ENCODE results near the gene SH3BP1.
A peak's percentile ranks its signal among the peaks of the same experiment; 100 is the strongest.

Gene SH3BP1

DNA sequence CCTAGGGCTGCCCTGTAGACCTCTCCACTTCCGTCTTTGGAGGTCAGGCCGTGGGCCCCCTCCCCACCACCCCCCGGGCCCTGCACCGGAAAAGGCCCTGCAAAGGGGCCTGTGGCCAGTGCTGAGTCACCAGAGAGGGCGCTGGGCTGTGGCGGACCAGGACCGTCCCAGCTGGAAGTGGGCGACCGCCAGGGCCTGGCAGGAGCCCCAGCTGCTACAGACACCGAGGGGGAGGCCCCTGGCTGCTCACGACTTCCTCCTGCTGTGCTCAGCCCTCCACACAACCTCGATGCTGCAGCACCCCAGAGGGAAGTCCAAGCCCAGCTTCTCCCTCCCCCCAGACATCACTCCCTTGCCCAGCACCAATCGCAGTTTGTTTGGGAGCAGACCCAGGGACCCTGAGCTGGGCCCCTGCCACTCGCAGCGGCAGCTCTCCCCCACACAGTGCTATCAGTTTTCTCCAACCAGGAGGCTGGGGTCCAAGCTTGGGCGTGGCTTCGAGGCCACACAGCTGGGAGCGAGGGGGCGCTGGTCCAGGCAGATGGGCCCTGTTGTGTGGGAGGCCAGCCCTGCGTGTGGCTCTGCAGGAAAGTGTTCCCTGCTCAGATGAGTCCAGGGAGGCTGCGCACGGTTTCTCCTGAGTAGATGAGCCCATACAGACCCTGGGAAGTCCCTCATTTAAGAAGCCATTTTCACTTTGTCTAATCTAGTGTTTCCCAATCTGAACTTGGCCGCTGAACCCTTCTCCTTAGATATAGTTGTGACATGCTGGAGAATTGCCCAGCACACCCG, 5.6 kb upstream of the SH3BP1 start:
- Mint-ChIP-seq H3K4me3 (peak overlapping the region; percentile 71), H3K36me3 (peaks cover 4% of the 10 kb centered on the region), H3K9me3 (no peaks in the 10 kb centered on the region), H3K4me1 (peaks cover 53% of the 10 kb centered on the region), H3K27ac (peak overlapping the region; percentile 93), H3K27me3 (no peaks in the 10 kb centered on the region)
- DNase-seq (ENCODE audit: low spot score in 2 of 2) (peak; percentile 66 to 68), ATAC-seq (ENCODE audit: low read depth) (peak; percentile 81)

GRCh38 chr22:37634417-37634924, 5.0 kb upstream of the SH3BP1 start:
- Mint-ChIP-seq H3K27me3 (no peaks in the 10 kb centered on the region), H3K27ac (peak overlapping the region; percentile 93), H3K36me3 (peaks cover 1% of the 10 kb centered on the region), H3K9me3 (no peaks in the 10 kb centered on the region), H3K4me3 (peak overlapping the region; percentile 71), H3K4me1 (peaks cover 49% of the 10 kb centered on the region)
- ATAC-seq (ENCODE audit: low read depth) (no peak), DNase-seq (ENCODE audit: low spot score in 2 of 2) (no peak)

- Mint-ChIP-seq H3K36me3 (peaks cover 1% of the 10 kb centered on the region), H3K4me1 (peaks cover 49% of the 10 kb centered on the region), H3K9me3 (no peaks in the 10 kb centered on the region), H3K27ac (peak overlapping the region; percentile 93), H3K27me3 (no peaks in the 10 kb centered on the region), H3K4me3 (no peak overlapping the region)
- ATAC-seq (ENCODE audit: low read depth) (no peak), DNase-seq (ENCODE audit: low spot score in 2 of 2) (no peak)
These were observed 4.3 kb upstream of the SH3BP1 start for GRCh38 chr22:37635157-37635556.

GRCh38 chr22:37636186-37636948, 3.1 kb upstream of the SH3BP1 start:
- H3K27me3 Mint-ChIP-seq: no peaks in the 10 kb centered on the region
- peaks cover 1% of the 10 kb centered on the region for H3K36me3 Mint-ChIP-seq
- peaks cover 52% of the 10 kb centered on the region for H3K4me1 Mint-ChIP-seq
- DNase-seq (ENCODE audit: low spot score in 2 of 2) (no peak), ATAC-seq (ENCODE audit: low read depth) (no peak)
- peak overlapping the region; percentile 51 for H3K4me3 Mint-ChIP-seq
- H3K27ac Mint-ChIP-seq: peak overlapping the region; percentile 69
- no peaks in the 10 kb centered on the region for H3K9me3 Mint-ChIP-seq

- Mint-ChIP-seq H3K9me3 (no peaks in the 10 kb centered on the region), H3K27ac (peak overlapping the region; percentile 69), H3K27me3 (no peaks in the 10 kb centered on the region), H3K4me1 (peaks cover 52% of the 10 kb centered on the region), H3K4me3 (peak overlapping the region; percentile 51), H3K36me3 (peaks cover under 1% of the 10 kb centered on the region)
- DNase-seq (ENCODE audit: low spot score in 2 of 2) (no peak), ATAC-seq (ENCODE audit: low read depth) (no peak)
These were observed 2.6 kb upstream of the SH3BP1 start for GRCh38 chr22:37636949-37637273.

DNA sequence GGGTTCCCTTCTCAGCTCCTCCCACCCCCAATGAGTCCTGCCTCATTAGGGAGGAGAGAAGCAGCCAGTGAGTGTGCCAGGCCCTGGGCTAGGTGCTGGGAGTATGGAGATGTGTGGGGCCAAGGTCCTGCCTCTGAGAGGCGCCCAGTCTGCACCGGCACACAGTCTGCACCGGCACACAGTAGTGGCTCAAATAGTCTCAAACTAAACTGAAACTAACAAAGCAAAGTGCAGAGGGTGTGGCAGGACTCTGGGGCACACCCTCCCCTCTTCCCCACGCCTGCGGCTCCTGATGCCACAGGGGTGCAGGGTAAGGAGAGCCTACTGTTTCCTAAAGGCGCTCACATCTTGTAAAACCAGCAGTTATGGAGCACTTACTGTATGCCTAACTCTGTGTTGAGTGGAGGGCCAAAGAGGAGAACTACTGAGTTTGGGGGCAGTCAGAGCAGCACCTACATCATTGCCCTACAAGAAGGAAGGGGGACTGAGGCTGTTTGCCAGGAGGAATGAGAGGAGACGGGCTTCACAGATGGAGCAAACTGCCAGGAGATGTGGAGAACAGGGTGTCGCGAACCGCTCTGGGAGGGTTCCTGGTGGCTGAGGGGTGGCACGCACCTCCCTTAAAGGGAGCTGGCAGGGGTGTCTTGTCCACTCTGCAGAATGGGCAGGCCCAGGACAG, 939 bp upstream of the SH3BP1 start:
- DNase-seq (ENCODE audit: low spot score in 2 of 2) (no peak), ATAC-seq (ENCODE audit: low read depth) (peak; percentile 17)

DNA sequence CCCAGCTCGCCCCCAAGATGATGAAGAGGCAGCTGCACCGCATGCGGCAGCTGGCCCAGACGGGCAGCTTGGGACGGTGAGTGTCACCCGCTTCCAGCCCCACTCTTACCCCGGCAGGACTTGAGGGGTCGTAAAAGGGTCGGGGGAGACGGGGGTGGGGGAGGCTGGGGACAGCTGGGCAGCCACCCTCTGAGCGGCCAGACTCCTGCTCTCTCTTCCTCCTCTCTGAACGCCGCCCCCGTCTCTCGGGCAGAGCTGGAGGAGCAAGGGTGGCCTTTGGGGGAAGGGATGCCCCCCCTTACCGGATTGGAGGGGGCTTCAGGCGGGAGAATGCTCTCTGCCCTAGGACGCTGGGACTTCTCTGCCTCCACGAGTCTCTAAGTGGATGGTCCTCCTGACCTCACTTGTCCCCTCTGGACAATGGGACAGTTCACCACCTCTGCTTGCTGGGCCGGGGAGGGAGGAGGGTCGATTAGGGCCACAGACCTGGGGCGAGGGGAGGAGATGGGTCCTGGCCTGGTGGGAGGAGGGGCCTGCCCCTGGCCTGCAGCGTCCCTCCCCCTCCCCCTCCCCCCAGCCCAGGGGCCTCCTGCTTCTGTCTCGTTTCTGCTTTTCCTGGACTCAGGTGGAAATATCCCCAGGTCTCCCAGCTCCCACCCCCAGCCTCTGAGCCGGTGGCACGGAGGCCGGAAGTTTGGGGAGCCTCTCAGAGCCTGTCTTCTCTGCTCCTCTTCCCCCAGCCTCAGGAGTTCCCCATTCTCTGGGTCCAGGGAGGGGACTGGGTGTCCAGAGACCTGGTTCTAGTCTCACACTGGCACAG, 512 bp downstream of the SH3BP1 start:
- peaks cover 44% of the 10 kb centered on the region for H3K4me1 Mint-ChIP-seq
- DNase-seq (ENCODE audit: low spot score in 2 of 2) (no peak), ATAC-seq (ENCODE audit: low read depth) (peak; percentile 18)
- no peaks in the 10 kb centered on the region for H3K27me3 Mint-ChIP-seq
- peaks cover 13% of the 10 kb centered on the region for H3K36me3 Mint-ChIP-seq
- H3K27ac Mint-ChIP-seq: peak overlapping the region; percentile 74
- peak overlapping the region; percentile 92 for H3K4me3 Mint-ChIP-seq
- no peaks in the 10 kb centered on the region for H3K9me3 Mint-ChIP-seq

More for the DNA sequence above, 939 bp upstream of the SH3BP1 start:
- Mint-ChIP-seq H3K9me3 (no peaks in the 10 kb centered on the region), H3K4me1 (peaks cover 50% of the 10 kb centered on the region), H3K4me3 (peak overlapping the region; percentile 92), H3K27ac (peak overlapping the region; percentile 88), H3K36me3 (peaks cover 7% of the 10 kb centered on the region), H3K27me3 (no peaks in the 10 kb centered on the region)

DNA sequence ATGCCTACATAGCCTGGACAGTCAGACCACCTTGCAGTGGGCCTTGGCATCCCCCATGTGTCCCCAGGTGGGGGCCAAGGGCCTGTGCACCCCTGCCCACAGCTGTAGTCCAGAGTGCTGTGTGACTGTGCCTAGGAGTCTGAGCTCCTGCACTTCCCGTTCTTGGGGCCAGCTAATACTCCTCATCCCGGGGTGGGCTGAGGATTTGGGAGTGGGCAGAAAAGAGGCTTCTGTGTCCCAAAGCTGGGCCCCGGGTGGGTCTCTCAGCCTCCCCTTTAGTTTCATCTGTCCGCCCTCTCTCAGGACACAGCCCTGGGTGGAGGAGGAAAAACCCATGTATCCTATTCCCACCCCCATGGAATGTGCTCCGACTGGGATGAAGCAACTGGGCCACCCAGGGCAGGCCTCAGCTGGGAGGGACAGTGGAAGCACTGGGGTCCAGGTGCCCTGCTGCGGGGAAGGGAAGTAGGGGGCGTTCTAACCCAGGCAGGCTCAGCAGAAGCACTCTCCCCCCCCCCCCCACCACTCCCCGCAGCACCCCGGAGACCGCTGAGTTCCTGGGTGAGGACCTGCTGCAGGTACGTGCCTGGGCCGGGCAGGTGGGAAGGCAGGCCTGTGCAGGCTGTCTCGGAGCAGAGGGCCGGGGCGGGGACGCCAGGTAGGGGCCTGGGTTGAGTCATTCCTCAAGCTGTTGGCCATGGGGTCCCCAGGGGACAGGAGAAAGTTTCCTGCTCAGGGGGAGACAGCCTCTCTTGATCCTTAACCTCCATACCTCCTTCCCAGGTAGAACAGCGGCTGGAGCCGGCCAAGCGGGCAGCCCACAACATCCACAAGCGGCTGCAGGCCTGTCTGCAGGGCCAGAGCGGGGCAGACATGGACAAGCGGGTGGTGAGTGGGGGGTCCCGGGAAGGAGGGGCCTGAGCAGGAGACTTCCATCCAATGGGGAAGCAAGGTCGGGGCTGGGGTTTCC, 1.4 kb downstream of the SH3BP1 start:
- Mint-ChIP-seq H3K9me3 (no peaks in the 10 kb centered on the region), H3K27ac (peak overlapping the region; percentile 74), H3K36me3 (peaks cover 13% of the 10 kb centered on the region), H3K4me1 (peaks cover 45% of the 10 kb centered on the region), H3K27me3 (no peaks in the 10 kb centered on the region), H3K4me3 (peak overlapping the region; percentile 92)
- ATAC-seq (ENCODE audit: low read depth) (peak; percentile 10), DNase-seq (ENCODE audit: low spot score in 2 of 2) (no peak)

DNA sequence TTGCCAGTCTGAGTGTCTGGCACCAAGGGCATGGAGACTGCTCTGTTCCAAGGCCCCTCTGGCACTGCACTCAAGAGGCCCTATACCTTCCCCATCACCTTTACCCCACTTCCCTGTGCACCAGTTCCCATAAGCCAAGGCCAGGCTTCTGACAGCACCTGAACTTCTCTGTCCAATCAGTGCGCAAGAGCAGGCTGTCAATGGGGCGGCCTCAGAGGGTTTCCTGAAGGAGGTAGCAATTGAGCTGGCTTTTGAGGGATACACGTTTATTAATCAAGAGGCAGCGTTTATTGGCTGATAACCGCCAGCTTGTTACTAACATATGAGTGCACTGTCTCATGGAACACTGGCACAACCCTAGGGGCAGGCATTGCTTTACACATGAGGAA, 2.1 kb downstream of the SH3BP1 start:
- DNase-seq (ENCODE audit: low spot score in 2 of 2): no peak
- H3K36me3 Mint-ChIP-seq: peaks cover 15% of the 10 kb centered on the region
- H3K4me3 Mint-ChIP-seq: peak overlapping the region; percentile 32
- peaks cover 40% of the 10 kb centered on the region for H3K4me1 Mint-ChIP-seq
- no peaks in the 10 kb centered on the region for H3K9me3 Mint-ChIP-seq
- ATAC-seq (ENCODE audit: low read depth): no peak
- no peaks in the 10 kb centered on the region for H3K27me3 Mint-ChIP-seq
- no peak overlapping the region for H3K27ac Mint-ChIP-seq

DNA sequence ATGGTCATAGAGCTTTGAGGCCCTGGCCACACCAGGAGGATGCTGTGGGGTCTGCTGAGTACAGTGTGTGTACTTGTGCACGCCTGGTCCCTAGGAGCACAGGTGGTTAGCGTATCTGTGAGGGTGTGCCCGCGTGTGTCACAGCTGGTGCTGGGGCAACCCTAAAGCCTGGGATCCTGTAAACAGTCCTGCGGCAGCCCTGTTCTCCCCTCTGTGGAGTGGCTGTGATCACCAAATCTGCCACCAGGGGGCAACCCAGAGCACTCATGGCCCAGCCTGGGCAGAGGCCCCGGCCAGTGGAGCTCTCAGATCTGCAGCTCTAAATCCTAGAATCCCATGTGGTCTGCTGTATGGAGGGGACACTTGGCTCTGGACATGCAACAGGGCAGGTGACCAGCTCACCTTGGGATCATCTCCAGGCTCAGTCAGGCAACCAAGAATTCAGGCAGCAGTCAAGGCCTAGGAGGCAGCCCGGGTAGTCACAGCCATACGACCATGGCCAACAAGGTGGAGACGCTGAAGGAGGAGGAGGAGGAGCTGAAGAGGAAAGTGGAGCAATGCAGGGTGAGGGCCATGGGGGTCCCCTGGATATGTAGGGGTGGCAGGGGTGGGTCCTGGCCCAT, 3.9 kb downstream of the SH3BP1 start:
- H3K27me3 Mint-ChIP-seq: no peaks in the 10 kb centered on the region
- H3K4me1 Mint-ChIP-seq: peaks cover 32% of the 10 kb centered on the region
- ATAC-seq (ENCODE audit: low read depth): peak; percentile 66
- H3K9me3 Mint-ChIP-seq: no peaks in the 10 kb centered on the region
- peak overlapping the region; percentile 89 for H3K27ac Mint-ChIP-seq
- peak overlapping the region; percentile 2 for H3K4me3 Mint-ChIP-seq
- DNase-seq (ENCODE audit: low spot score in 2 of 2): peak; percentile 87 to 96
- H3K36me3 Mint-ChIP-seq: peaks cover 19% of the 10 kb centered on the region

GRCh38 chr22:37647317-37647716, 7.8 kb downstream of the SH3BP1 start:
- Mint-ChIP-seq H3K9me3 (no peaks in the 10 kb centered on the region), H3K27ac (no peak overlapping the region), H3K36me3 (peaks cover 26% of the 10 kb centered on the region), H3K27me3 (no peaks in the 10 kb centered on the region), H3K4me1 (peaks cover 14% of the 10 kb centered on the region), H3K4me3 (no peak overlapping the region)
- no peak for DNase-seq (ENCODE audit: low spot score in 2 of 2)
- no peak for ATAC-seq (ENCODE audit: low read depth)

DNA sequence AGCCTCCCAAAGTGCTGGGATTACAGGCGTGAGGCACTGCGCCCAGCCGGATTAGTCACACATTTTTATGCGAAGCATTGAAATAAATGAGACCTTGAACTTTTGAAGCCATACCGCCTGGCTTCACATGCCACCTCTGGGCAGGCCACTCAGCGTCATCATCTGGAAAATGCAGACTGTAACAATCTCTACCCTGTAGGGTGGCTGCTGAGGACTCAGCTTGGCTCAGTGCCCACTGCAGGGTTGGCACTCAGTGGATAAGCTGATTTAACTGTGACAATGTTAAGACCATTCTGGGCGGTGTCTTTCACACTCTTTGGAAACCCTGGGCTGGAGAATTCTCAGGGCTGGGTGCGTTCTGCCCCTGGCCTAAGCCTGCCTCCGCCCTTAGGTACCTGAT, 8.5 kb downstream of the SH3BP1 start:
- peaks cover 28% of the 10 kb centered on the region for H3K36me3 Mint-ChIP-seq
- H3K27me3 Mint-ChIP-seq: no peaks in the 10 kb centered on the region
- H3K4me3 Mint-ChIP-seq: no peak overlapping the region
- DNase-seq (ENCODE audit: low spot score in 2 of 2): no peak
- no peaks in the 10 kb centered on the region for H3K9me3 Mint-ChIP-seq
- H3K4me1 Mint-ChIP-seq: peaks cover 10% of the 10 kb centered on the region
- no peak for ATAC-seq (ENCODE audit: low read depth)
- H3K27ac Mint-ChIP-seq: no peak overlapping the region

All from memory B cell (primary cell).